Smooth muscle cell of the brain vasculature (primary cell): Measurements from ENCODE around the gene SLC9A9.
A peak's percentile ranks its signal among the peaks of the same experiment; 100 is the strongest.

ENCODE experiments used
- DNase-seq: peaks from one replicate; pipeline ENCODE4 v3.0.0-alpha.2; 2012; ENCODE audit warnings: low read depth, low spot score

The SLC9A9 gene

GRCh38 chr3:143329567-143330211 lies 518.6 kb downstream of the SLC9A9 start:
- DNase-seq = no peak

GRCh38 chr3:143328451-143328850 lies 519.8 kb downstream of the SLC9A9 start:
- no peak for DNase-seq

- no peak for DNase-seq
Measured at GRCh38 chr3:143326983-143327778, 521.1 kb downstream of the SLC9A9 start.

GRCh38 chr3:143321058-143321769 lies 527.1 kb downstream of the SLC9A9 start:
- DNase-seq = no peak

- no peak for DNase-seq
Measured at GRCh38 chr3:143315766-143316165, 532.5 kb downstream of the SLC9A9 start.

GRCh38 chr3:143314251-143315093 lies 533.8 kb downstream of the SLC9A9 start:
- DNase-seq = no peak

- DNase-seq = no peak
Measured at GRCh38 chr3:143313893-143314188, 534.4 kb downstream of the SLC9A9 start.

- DNase-seq = no peak
Measured at GRCh38 chr3:143313025-143313892, 535.0 kb downstream of the SLC9A9 start.

- DNase-seq = no peak
Measured at GRCh38 chr3:143311096-143311495, 537.2 kb downstream of the SLC9A9 start.

- peak; percentile 17 for DNase-seq
Measured at GRCh38 chr3:143309705-143310104, 538.6 kb downstream of the SLC9A9 start.

- no peak for DNase-seq
Measured at GRCh38 chr3:143307613-143308183, 540.6 kb downstream of the SLC9A9 start.

- no peak for DNase-seq
Measured at GRCh38 chr3:143306407-143306806, 541.9 kb downstream of the SLC9A9 start.

- peak; percentile 29 for DNase-seq
Measured at GRCh38 chr3:143302638-143303171, 545.6 kb downstream of the SLC9A9 start.

GRCh38 chr3:143301031-143301901 lies 547.0 kb downstream of the SLC9A9 start:
- no peak for DNase-seq

- no peak for DNase-seq
Measured at GRCh38 chr3:143298886-143299535, 549.3 kb downstream of the SLC9A9 start.

- no peak for DNase-seq
Measured at GRCh38 chr3:143298380-143298779, 549.9 kb downstream of the SLC9A9 start.

- DNase-seq = no peak
Measured at GRCh38 chr3:143295201-143296080, 552.8 kb downstream of the SLC9A9 start.

GRCh38 chr3:143294188-143294587 lies 554.1 kb downstream of the SLC9A9 start:
- DNase-seq = no peak
